ENCODE measurements around the gene HIGD1B. TPM values are rescaled to one million over a fixed set of nuclear protein-coding genes. Genes with fewer than 3 reads are reported as not detected.

The HIGD1B gene
- total and polyA plus RNA-seq, 2 of the 4 experiments (the other 2 are of a cell fraction) = not detected

DNA sequence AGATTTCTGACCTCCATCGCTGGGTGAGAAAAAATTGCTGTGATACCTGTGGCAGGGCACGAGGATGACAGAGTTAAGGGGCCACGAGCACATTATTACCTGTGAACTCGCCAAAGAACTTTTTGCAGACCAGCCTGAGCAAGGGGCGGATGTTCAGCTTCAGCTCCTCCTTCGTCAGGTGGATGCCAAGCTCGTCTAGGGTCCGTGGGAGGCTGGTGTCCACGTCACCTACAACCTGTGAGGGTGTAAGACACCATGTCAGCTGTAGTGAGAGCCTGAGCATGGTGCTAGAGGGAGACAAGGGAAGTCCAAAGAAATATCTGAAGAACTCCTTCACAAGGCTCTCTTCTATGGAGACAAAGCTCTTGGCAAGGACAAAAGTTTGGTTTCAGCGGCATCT, 17.1 kb downstream of the HIGD1B start:
- Histone ChIP-seq H3K56ac (ENCODE audit: extremely low read depth, insufficient read depth, low read length) (no peak overlapping the region), H3K4me1 (ENCODE audit: control insufficient read depth, insufficient read depth, low read length) (no peaks in the 10 kb centered on the region), H3K27ac (ENCODE audit: insufficient read depth, low read length) (no peak overlapping the region), H3K4me3 (ENCODE audit: insufficient read depth, low read depth, low read length) (no peak overlapping the region), H3K9ac (ENCODE audit: low read depth, low read length) (no peak overlapping the region), H2AK9ac (replicated peaks; ENCODE audit: low read depth, low read length, poor library complexity) (no peak overlapping the region), H3K27me3 (ENCODE audit: control insufficient read depth, insufficient read depth, low read length) (no peaks in the 10 kb centered on the region), H2AFZ (replicated peaks; ENCODE audit: low read length, poor library complexity) (no peak overlapping the region), H4K8ac (ENCODE audit: low read depth in 2 of 2, low read length in 2 of 2) (no peak overlapping the region), H3K23ac (ENCODE audit: low read depth, low read length) (no peak overlapping the region), H2BK120ac (ENCODE audit: low read depth, low read length) (no peak overlapping the region), H2BK15ac (ENCODE audit: low read depth, low read length) (no peak overlapping the region), H3K36me3 (ENCODE audit: control insufficient read depth, insufficient read depth, low read length) (peaks cover 56% of the 10 kb centered on the region), H2BK5ac (ENCODE audit: low read depth, low read length, poor library complexity, severe bottlenecking) (no peak overlapping the region), H4K20me1 (ENCODE audit: insufficient read depth, low read length) (no peaks in the 10 kb centered on the region; the same call in 1 of the 2 replicates), H3K4me2 (ENCODE audit: low read depth, low read length) (no peak overlapping the region), H4K5ac (ENCODE audit: low read depth, low read length) (no peak overlapping the region), H3K79me1 (ENCODE audit: low read depth in 1 of 2, low read length in 2 of 2) (peaks cover 0 to 9% of the 10 kb centered on the region in 2 experiments; a peak in 1 of 4 replicates), H2AK5ac (ENCODE audit: low read depth, low read length) (no peak overlapping the region), H3K9me1 (ENCODE audit: insufficient read depth, low read length) (no peaks in the 10 kb centered on the region), H3K9me3 (ENCODE audit: control insufficient read depth, insufficient read depth, low read length) (no peaks in the 10 kb centered on the region), H3K18ac (ENCODE audit: low read depth, low read length) (no peak overlapping the region), H2BK20ac (ENCODE audit: low read depth, low read length) (no peak overlapping the region), H4K91ac (ENCODE audit: insufficient read depth, low read depth, low read length) (no peak overlapping the region), H3K14ac (replicated peaks; ENCODE audit: low read depth, low read length) (no peak overlapping the region), H3K4ac (ENCODE audit: low read depth, low read length) (no peak overlapping the region)
- POLR2A ChIA-PET (ENCODE audit: unreplicated experiment) = no interaction called here
- BruUV-seq (replicated peaks) = no TSS peak
- in situ Hi-C loops (cut with MboI; ENCODE audit: low sequenced_read_pairs) (loop anchor here (5.0 kb wide), 1 partner anchor 83 kb away; no protein-coding TSS in a partner anchor), intact Hi-C loops (cut with micrococcal nuclease) (loop anchor here (1.0 kb wide), 3 partner anchors 13 to 90 kb away; no protein-coding TSS in a partner anchor), dilution Hi-C loops (cut with HindIII; ENCODE audit: low sequenced_read_pairs, unreplicated experiment) (no loop called here)
- ATAC-seq (ENCODE audit: low read depth) = no peak; the same call in 1 of the 2 replicates
- WGBS, 2 experiments (ENCODE audit: extremely low coverage in 2 of 2, insufficient read length in 1 of 2) = 100% methylated on average over 2 of the region's 10 CpGs; no CpG with 5 or more reads in 1 of the 2 experiments
- CTCF ChIA-PET = interaction anchor here (0.6 to 4.8 kb wide), 5 partner anchors 80 to 121 kb away, joined by 3 to 25 read pairs (median 4); no protein-coding TSS in a partner anchor
- no peak for TF ChIP-seq POLR2A (IDR thresholded peaks at IDR 0.05; ENCODE audit: low read depth, low read length)
- TF ChIP-seq, protein P1, sequence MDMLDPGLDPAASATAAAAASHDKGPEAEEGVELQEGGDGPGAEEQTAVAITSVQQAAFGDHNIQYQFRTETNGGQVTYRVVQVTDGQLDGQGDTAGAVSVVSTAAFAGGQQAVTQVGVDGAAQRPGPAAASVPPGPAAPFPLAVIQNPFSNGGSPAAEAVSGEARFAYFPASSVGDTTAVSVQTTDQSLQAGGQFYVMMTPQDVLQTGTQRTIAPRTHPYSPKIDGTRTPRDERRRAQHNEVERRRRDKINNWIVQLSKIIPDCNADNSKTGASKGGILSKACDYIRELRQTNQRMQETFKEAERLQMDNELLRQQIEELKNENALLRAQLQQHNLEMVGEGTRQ (IDR thresholded peaks at IDR 0.05; ENCODE audit: low read depth, low read length) = no peak
- TF ChIP-seq NFE2L2 (IDR thresholded peaks at IDR 0.05; ENCODE audit: low read depth, low read length) = no peak
- TF ChIP-seq, protein P2, sequence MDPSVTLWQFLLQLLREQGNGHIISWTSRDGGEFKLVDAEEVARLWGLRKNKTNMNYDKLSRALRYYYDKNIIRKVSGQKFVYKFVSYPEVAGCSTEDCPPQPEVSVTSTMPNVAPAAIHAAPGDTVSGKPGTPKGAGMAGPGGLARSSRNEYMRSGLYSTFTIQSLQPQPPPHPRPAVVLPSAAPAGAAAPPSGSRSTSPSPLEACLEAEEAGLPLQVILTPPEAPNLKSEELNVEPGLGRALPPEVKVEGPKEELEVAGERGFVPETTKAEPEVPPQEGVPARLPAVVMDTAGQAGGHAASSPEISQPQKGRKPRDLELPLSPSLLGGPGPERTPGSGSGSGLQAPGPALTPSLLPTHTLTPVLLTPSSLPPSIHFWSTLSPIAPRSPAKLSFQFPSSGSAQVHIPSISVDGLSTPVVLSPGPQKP (IDR thresholded peaks at IDR 0.05; ENCODE audit: borderline replicate concordance, low read depth, low read length) = no peak
- TF ChIP-seq CHD1 (IDR thresholded peaks at IDR 0.05; ENCODE audit: low read depth, low read length) = no peak
- TF ChIP-seq MAZ (IDR thresholded peaks at IDR 0.05; ENCODE audit: borderline replicate concordance, low read depth, low read length) = no peak
- TF ChIP-seq CEBPB (IDR thresholded peaks at IDR 0.05; ENCODE audit: low read depth, low read length) = no peak
- TF ChIP-seq RAD21 (IDR thresholded peaks at IDR 0.05; ENCODE audit: low read length) = no peak
- TF ChIP-seq MXI1 (IDR thresholded peaks at IDR 0.05; ENCODE audit: borderline replicate concordance, low read depth, low read length) = no peak
- TF ChIP-seq, protein P3, sequence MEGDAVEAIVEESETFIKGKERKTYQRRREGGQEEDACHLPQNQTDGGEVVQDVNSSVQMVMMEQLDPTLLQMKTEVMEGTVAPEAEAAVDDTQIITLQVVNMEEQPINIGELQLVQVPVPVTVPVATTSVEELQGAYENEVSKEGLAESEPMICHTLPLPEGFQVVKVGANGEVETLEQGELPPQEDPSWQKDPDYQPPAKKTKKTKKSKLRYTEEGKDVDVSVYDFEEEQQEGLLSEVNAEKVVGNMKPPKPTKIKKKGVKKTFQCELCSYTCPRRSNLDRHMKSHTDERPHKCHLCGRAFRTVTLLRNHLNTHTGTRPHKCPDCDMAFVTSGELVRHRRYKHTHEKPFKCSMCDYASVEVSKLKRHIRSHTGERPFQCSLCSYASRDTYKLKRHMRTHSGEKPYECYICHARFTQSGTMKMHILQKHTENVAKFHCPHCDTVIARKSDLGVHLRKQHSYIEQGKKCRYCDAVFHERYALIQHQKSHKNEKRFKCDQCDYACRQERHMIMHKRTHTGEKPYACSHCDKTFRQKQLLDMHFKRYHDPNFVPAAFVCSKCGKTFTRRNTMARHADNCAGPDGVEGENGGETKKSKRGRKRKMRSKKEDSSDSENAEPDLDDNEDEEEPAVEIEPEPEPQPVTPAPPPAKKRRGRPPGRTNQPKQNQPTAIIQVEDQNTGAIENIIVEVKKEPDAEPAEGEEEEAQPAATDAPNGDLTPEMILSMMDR (conservative IDR thresholded peaks at IDR 0.05; ENCODE audit: low read depth, low read length) = no peak
- TF ChIP-seq FOS (IDR thresholded peaks at IDR 0.05; ENCODE audit: low read depth, low read length) = no peak
- TF ChIP-seq RFX5 (IDR thresholded peaks at IDR 0.05; ENCODE audit: low read depth, low read length) = no peak
- no peak for TF ChIP-seq SMC3 (IDR thresholded peaks at IDR 0.05; ENCODE audit: low read depth, low read length)
- no peak for TF ChIP-seq MAFK (IDR thresholded peaks at IDR 0.05; ENCODE audit: low read depth, low read length)
- no peak for TF ChIP-seq RCOR1 (IDR thresholded peaks at IDR 0.05; ENCODE audit: insufficient replicate concordance, low read length)
- TF ChIP-seq BHLHE40 (IDR thresholded peaks at IDR 0.05; ENCODE audit: low read depth, low read length) = no peak
- no peak for DNase-seq

All from IMR-90 (cell line).